Measurements from ENCODE around the gene RBKS. TPM values are rescaled to one million over a fixed set of nuclear protein-coding genes. Genes with fewer than 3 reads are reported as not detected.

RBKS gene
- total RNA-seq, 4 donors from 2014 or later: 1.6 to 5.4 (median 3.3) TPM

DNA sequence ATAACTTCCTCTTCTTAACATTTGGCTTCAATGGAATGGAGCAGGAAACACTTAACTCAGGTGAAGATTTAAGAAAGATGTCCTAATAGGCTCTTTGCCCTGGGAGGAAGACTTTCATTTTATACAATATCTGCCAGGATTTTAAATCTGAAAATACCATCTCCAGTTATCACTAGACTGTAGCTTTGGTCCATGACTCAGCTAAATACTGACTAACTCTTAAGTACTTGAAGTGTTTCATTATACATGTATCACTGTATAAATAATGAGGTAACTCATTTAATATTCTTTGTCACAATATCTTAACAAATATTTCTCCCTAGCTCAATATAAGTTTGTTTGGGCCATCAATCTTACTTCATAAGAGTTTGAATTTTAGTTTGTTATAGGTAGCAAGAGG lies 34.7 kb downstream of the RBKS start:
- Histone ChIP-seq H3K4me1 (no peaks in the 10 kb centered on the region), H3K9me3 (no peaks in the 10 kb centered on the region), H3K27ac (no peak overlapping the region), H3K4me3 (no peak overlapping the region), H3K36me3 (no peaks in the 10 kb centered on the region), H3K27me3 (no peaks in the 10 kb centered on the region)
- intact Hi-C loops (cut with DNase I; ENCODE audit: low total_unique reads): no loop called here
- no peak for DNase-seq
- TF ChIP-seq, protein P1, sequence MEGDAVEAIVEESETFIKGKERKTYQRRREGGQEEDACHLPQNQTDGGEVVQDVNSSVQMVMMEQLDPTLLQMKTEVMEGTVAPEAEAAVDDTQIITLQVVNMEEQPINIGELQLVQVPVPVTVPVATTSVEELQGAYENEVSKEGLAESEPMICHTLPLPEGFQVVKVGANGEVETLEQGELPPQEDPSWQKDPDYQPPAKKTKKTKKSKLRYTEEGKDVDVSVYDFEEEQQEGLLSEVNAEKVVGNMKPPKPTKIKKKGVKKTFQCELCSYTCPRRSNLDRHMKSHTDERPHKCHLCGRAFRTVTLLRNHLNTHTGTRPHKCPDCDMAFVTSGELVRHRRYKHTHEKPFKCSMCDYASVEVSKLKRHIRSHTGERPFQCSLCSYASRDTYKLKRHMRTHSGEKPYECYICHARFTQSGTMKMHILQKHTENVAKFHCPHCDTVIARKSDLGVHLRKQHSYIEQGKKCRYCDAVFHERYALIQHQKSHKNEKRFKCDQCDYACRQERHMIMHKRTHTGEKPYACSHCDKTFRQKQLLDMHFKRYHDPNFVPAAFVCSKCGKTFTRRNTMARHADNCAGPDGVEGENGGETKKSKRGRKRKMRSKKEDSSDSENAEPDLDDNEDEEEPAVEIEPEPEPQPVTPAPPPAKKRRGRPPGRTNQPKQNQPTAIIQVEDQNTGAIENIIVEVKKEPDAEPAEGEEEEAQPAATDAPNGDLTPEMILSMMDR (IDR thresholded peaks at IDR 0.05): no peak
- no peak for TF ChIP-seq POLR2A (IDR thresholded peaks at IDR 0.05)

DNA sequence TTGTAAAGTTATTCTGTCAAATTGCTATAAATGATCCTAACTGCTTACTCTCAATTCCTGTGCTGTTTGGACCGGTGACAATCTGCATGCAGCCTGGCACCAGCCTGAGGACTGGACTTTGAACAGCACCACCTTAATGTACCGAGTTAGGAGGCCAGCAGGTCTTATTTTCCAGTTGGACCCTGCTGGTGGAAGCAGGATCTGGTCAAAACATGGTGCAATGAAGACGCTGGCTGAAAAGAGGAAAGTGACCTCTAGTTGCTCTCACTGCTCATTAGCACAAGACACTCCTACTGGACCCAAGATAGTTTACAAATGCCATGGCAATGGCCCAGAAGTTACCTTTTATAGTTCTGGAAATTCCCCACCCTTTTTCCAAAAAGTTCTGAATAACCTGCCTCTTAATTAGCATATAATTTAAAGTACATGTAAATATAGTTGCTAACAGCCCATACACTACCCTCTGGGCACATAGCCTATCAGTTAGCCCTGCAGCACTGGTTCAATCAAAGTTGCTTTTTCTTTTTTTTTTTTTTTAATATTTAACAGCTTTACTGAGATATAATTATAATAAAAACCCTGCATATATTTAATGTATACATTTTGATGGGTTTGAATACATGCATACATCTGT lies 35.8 kb downstream of the RBKS start:
- H3K4me1 ChIP-seq: no peaks in the 10 kb centered on the region
- no peak for DNase-seq
- intact Hi-C loops (cut with DNase I; ENCODE audit: low total_unique reads): no loop called here

DNA sequence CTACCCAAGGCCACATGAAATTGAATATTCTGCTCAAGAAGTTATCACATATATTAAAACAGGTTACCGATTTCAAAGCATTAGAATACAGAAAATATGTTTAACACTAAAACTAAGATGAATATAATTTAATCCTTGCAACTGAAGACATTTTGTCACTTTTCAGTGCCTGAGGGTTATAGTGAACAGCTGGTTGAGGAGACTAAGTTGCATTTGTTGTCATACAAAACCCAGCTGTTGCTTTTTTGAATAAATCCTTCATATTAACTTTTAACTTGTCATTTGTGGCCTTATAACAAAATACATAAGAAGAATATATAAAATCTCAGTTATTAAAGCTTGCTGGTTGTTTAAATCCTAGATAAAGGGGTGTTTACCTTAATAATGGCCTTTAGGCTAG lies 37.5 kb downstream of the RBKS start:
- Histone ChIP-seq H3K36me3 (no peaks in the 10 kb centered on the region), H3K27me3 (no peaks in the 10 kb centered on the region), H3K4me1 (no peaks in the 10 kb centered on the region), H3K9me3 (no peaks in the 10 kb centered on the region), H3K4me3 (no peak overlapping the region), H3K27ac (no peak overlapping the region)
- intact Hi-C loops (cut with DNase I; ENCODE audit: low total_unique reads): no loop called here
- no peak for DNase-seq
- no peak for TF ChIP-seq POLR2A (IDR thresholded peaks at IDR 0.05)
- TF ChIP-seq, protein P1 (IDR thresholded peaks at IDR 0.05): no peak

More for the DNA sequence above, 35.8 kb downstream of the RBKS start:
- Histone ChIP-seq H3K9me3 (no peaks in the 10 kb centered on the region), H3K36me3 (no peaks in the 10 kb centered on the region), H3K27me3 (no peaks in the 10 kb centered on the region), H3K27ac (no peak overlapping the region), H3K4me3 (no peak overlapping the region)
- TF ChIP-seq POLR2A (IDR thresholded peaks at IDR 0.05): no peak
- TF ChIP-seq, protein P1 (IDR thresholded peaks at IDR 0.05): no peak

DNA sequence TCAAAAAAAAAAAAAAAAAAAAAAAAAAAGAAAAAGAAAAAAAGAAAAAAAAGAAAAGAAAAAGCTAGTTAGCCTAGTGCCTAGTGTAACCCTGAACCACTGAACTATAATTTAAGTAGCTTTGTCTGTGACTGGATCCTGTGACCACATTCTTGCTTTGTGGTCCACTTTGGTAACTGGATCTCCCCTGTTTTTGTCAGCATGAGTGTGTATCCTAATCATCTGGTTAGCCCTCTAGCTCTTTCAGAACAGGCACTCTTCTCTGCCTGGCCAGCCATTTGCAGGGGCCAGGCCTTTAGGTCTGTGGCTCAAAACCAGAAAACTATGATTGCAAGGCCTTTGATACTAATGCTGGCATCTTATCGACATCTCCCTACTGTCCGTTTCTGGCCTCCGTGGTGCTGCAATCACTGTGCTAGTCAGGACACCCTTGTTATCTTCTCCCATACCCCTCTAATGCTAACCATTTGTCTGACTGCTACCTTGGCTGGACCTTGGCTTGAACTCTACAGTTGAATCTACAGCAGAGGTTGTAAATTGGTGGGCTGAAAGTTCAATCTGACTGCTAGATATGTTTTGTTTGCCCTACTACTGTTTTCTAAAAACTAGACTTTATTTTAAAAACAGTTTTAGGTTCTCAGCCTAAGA lies 40.5 kb downstream of the RBKS start:
- no peaks in the 10 kb centered on the region for H3K27me3 ChIP-seq
- no peak for TF ChIP-seq POLR2A (IDR thresholded peaks at IDR 0.05)
- TF ChIP-seq, protein P1 (IDR thresholded peaks at IDR 0.05): no peak
- intact Hi-C loops (cut with DNase I; ENCODE audit: low total_unique reads): no loop called here
- no peak overlapping the region for H3K27ac ChIP-seq
- DNase-seq: no peak
- no peaks in the 10 kb centered on the region for H3K4me1 ChIP-seq
- H3K4me3 ChIP-seq: no peak overlapping the region
- H3K36me3 ChIP-seq: no peaks in the 10 kb centered on the region
- H3K9me3 ChIP-seq: no peaks in the 10 kb centered on the region

DNA sequence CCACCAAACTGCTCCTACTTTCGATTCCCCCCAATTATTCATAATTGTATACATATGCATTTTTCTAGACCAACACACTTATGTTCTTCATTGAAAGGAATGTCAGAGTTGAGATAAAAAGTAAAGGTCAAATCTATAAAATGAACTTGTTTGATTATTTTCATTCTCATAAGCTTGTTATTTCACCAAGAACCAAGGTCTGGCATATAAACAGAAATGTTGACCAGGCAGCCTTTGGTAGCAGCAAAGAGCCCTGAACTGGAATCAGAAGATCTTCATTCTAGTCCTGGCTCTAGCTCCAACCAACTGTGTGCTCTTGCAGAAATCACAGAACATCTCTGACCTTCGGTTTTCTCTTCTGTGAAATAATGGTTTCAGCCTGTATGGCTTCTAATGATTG lies 42.9 kb downstream of the RBKS start:
- H3K36me3 ChIP-seq: no peaks in the 10 kb centered on the region
- H3K4me3 ChIP-seq: no peak overlapping the region
- no peaks in the 10 kb centered on the region for H3K4me1 ChIP-seq
- TF ChIP-seq, protein P1 (IDR thresholded peaks at IDR 0.05): no peak
- no peak for TF ChIP-seq POLR2A (IDR thresholded peaks at IDR 0.05)
- H3K27ac ChIP-seq: no peak overlapping the region
- H3K27me3 ChIP-seq: no peaks in the 10 kb centered on the region
- DNase-seq: no peak
- intact Hi-C loops (cut with DNase I; ENCODE audit: low total_unique reads): no loop called here
- no peaks in the 10 kb centered on the region for H3K9me3 ChIP-seq
